Stomach (tissue), 9 donors: ENCODE results near the gene CYP3A7. TPM values are rescaled to one million over a fixed set of nuclear protein-coding genes. Genes with fewer than 3 reads are reported as not detected.

Source experiments
- DNase-seq, 2 donors: peaks; one replicate each; pipeline versions ENCODE4 v3.0.0 to v3.0.0-alpha.2; 2013 to 2019
- H3K27ac ChIP-seq, 5 donors: fragments of 200-600 bp in 4 of 5; sonication (generic) in 4 of 5; one replicate each; pipeline ENCODE4 v1.5.1; 2013 to 2019; ENCODE audit warnings: mild to moderate bottlenecking in 1 of 5, moderate library complexity in 1 of 5
- H3K27me3 ChIP-seq, 3 donors: fragments of 200-600 bp; sonication (generic); one replicate each; pipeline ENCODE4 v1.5.1; 2017 to 2019; ENCODE audit warnings: mixed run types in 1 of 3
- H3K36me3 ChIP-seq, 4 donors: fragments of 200-600 bp; sonication (generic); 1 replicate in 3 of 4; 2 replicates in 1 of 4; pipeline ENCODE4 v1.5.1; 2016 to 2019
- H3K4me1 ChIP-seq, 4 donors: fragments of 200-600 bp; sonication (generic); one replicate each; pipeline ENCODE4 v1.5.1; 2016 to 2019
- H3K4me3 ChIP-seq, 4 donors: fragments of 200-600 bp; sonication (generic) in 3 of 4; one replicate each; pipeline ENCODE4 v1.5.1; 2016 to 2019; ENCODE audit warnings: mild to moderate bottlenecking in 1 of 4
- H3K9me3 ChIP-seq, 4 donors: fragments of 200-600 bp; sonication (generic); one replicate each; pipeline ENCODE4 v1.5.1; 2016 to 2019
- CTCF ChIP-seq, 7 experiments: fragments of 450-650 bp in 4 of 7; fragments of 200-600 bp in 3 of 7; sonication (generic) in 3 of 7; IDR thresholded peaks; one replicate each; pipeline ENCODE4 v1.5.1; 2016 to 2019; ENCODE audit warnings: antibody characterized with exemption in 7 of 7, control low read depth in 2 of 7, mild to moderate bottlenecking in 1 of 7
- EP300 ChIP-seq: sonication (generic); formaldehyde crosslinking; IDR thresholded peaks from one replicate; pipeline ENCODE4 v1.6.1; 2017; ENCODE audit warnings: antibody characterized with exemption
- POLR2A ChIP-seq, 4 donors: fragments of 450-650 bp; IDR thresholded peaks; one replicate each; pipeline ENCODE4 v1.6.1; 2016; ENCODE audit warnings: antibody characterized with exemption in 4 of 4, control low read depth in 2 of 4, mild to moderate bottlenecking in 1 of 4, moderate library complexity in 1 of 4
- POLR2AphosphoS5 ChIP-seq, 3 donors: sonication (generic); formaldehyde crosslinking; IDR thresholded peaks; one replicate each; pipeline ENCODE4 v1.6.1; 2016; ENCODE audit warnings: antibody characterized with exemption in 3 of 3
- WGBS, 5 donors: extraction: QIAGEN DNeasy Blood & Tissue Kit in 3 of 5; methylation state at CpG; one replicate each; pipeline versions ENCODE4 v1.1.5 to v1.1.7; 2013 to 2018; 5-methylcytosine and 5-hydroxymethylcytosine counted together
- intact Hi-C: fragments of 100-400 bp; cut with DNase I; formaldehyde crosslinking; loops from one replicate; pipeline ENCODE4 v1.15.1; 2023; ENCODE audit warnings: low total_unique reads
- polyA plus RNA-seq, 3 donors: library from polyadenylated mRNA; stranded (reverse); fragments of 200-250 nt; gene quantifications; one replicate each; pipeline ENCODE4 v1.2.3, GENCODE V29; 2013
- total RNA-seq, 5 donors: library from RNA; depleted of rRNA; stranded (reverse); fragments of >200 nt; gene quantifications; one replicate each; pipeline versions ENCODE4 v1.1.0 to v1.2.3, GENCODE V29; 2014 to 2016
- donor health status: healthy with polysubstance abuse.
- donor health status: Bipolar disorder and iron deficiency.
- donor health status: healthy.

The CYP3A7 gene
- total and polyA plus RNA-seq, 8 donors: not detected

GRCh38 chr7:99685129-99685758 lies 49.8 kb downstream of the CYP3A7 start:
- WGBS, 5 donors: 77 to 87% (median 81%) methylated on average over 9 of the region's 9 CpGs

GRCh38 chr7:99679400-99680191 lies 55.4 kb downstream of the CYP3A7 start, which contains the start of gene CYP3A5:
CYP3A5 (minus strand) TSS chr7:99679996; CDS start chr7:99679896, 100 bp downstream.
- DNase-seq: peak; percentile 80 to 87
- peaks cover 0 to 18% (median 7%) of the 10 kb centered on the region in 4 donors for H3K36me3 ChIP-seq
- H3K4me1 ChIP-seq: peaks cover 0 to 20% (median 0%) of the 10 kb centered on the region in 4 donors
- TF ChIP-seq CTCF (IDR thresholded peaks at IDR 0.05) (no peak), POLR2AphosphoS5 (IDR thresholded peaks at IDR 0.05) (peak; percentile 13 to 97 (median 96)), POLR2A (IDR thresholded peaks at IDR 0.05) (peak in 1 of 4 donors; percentile 75), EP300 (no peak)
- no peaks in the 10 kb centered on the region for H3K27me3 ChIP-seq
- 44 to 53% (median 51%) methylated on average over 10 of the region's 10 CpGs for WGBS, 5 donors
- H3K27ac ChIP-seq: peak within 1 kb of the TSS; percentile 68 to 78 (median 72)
- intact Hi-C loops: no loop called here
- peaks cover 0 to 6% (median 5%) of the 10 kb centered on the region in 4 donors for H3K9me3 ChIP-seq
- H3K4me3 ChIP-seq: peak within 1 kb of the TSS; percentile 27 to 45 (median 36)

More at GRCh38 chr7:99685129-99685758, 49.8 kb downstream of the CYP3A7 start:
- TF ChIP-seq POLR2AphosphoS5 (IDR thresholded peaks at IDR 0.05) (no peak), EP300 (no peak), POLR2A (IDR thresholded peaks at IDR 0.05) (no peak), CTCF (IDR thresholded peaks at IDR 0.05) (no peak)
- intact Hi-C loops: no loop called here
- H3K27me3 ChIP-seq: no peaks in the 10 kb centered on the region
- H3K27ac ChIP-seq: no peak overlapping the region
- H3K36me3 ChIP-seq: no peaks in the 10 kb centered on the region
- peaks cover 0 to 6% (median 5%) of the 10 kb centered on the region in 4 donors for H3K9me3 ChIP-seq
- no peak overlapping the region for H3K4me3 ChIP-seq
- H3K4me1 ChIP-seq: no peaks in the 10 kb centered on the region
- no peak for DNase-seq

- Histone ChIP-seq H3K4me3 (peak overlapping the region; percentile 27 to 45 (median 36)), H3K27me3 (no peaks in the 10 kb centered on the region), H3K9me3 (peaks cover 0 to 6% (median 5%) of the 10 kb centered on the region in 4 donors), H3K36me3 (peaks cover 0 to 24% (median 10%) of the 10 kb centered on the region in 4 donors), H3K4me1 (peaks cover 0 to 20% (median 0%) of the 10 kb centered on the region in 4 donors), H3K27ac (peak overlapping the region; percentile 42 to 78 (median 72))
- DNase-seq: peak; percentile 32 to 79
- peak in 1 of 3 donors; percentile 42 for TF ChIP-seq POLR2AphosphoS5 (IDR thresholded peaks at IDR 0.05)
- TF ChIP-seq POLR2A (IDR thresholded peaks at IDR 0.05): no peak
- TF ChIP-seq EP300: no peak
- no peak for TF ChIP-seq CTCF (IDR thresholded peaks at IDR 0.05)
- intact Hi-C loops: no loop called here
- 13 to 34% (median 25%) methylated on average over 4 of the region's 4 CpGs for WGBS, 5 donors
Measured at GRCh38 chr7:99679032-99679399, 56.0 kb downstream of the CYP3A7 start.

GRCh38 chr7:99677648-99678045 lies 57.3 kb downstream of the CYP3A7 start:
- Histone ChIP-seq H3K27ac (peak overlapping the region; percentile 19 to 78 (median 72)), H3K36me3 (peaks cover 0 to 38% (median 23%) of the 10 kb centered on the region in 4 donors), H3K4me3 (peak overlapping the region; percentile 27 to 45 (median 36)), H3K27me3 (no peaks in the 10 kb centered on the region), H3K4me1 (peaks cover 0 to 20% (median 0%) of the 10 kb centered on the region in 4 donors), H3K9me3 (peaks cover 0 to 6% (median 5%) of the 10 kb centered on the region in 4 donors)
- peak in 1 of 2 donors; percentile 34 for DNase-seq
- TF ChIP-seq POLR2A (IDR thresholded peaks at IDR 0.05) (no peak), CTCF (IDR thresholded peaks at IDR 0.05) (no peak), EP300 (no peak), POLR2AphosphoS5 (IDR thresholded peaks at IDR 0.05) (no peak)
- 67 to 75% (median 72%) methylated on average over 2 of the region's 2 CpGs for WGBS, 5 donors
- intact Hi-C loops: no loop called here
